Mucosa of descending colon (tissue), 3 donors: ENCODE data around the gene NAA38. TPM values are rescaled to one million over a fixed set of nuclear protein-coding genes. Genes with fewer than 3 reads are reported as not detected.
A peak's percentile ranks its signal among the peaks of the same experiment; 100 is the strongest.
"Not testable (repeated sequence)": the region's sequence is repeated elsewhere in the genome, so short reads cannot be mapped to it uniquely, and the experiment has no call there.

Experiments
- ATAC-seq: fragments of 200-7000 bp; cut with Tn5 transposase; one replicate; pipeline ENCODE4 v1.9.1; 2020; ENCODE audit warnings: mild to moderate bottlenecking, moderate library complexity
- DNase-seq, 3 donors: peaks; one replicate each; pipeline ENCODE4 v3.0.0-alpha.2; 2020
- H3K36me3 ChIP-seq: fragments of 200-600 bp; one replicate; pipeline ENCODE4 v1.8.0; 2021; ENCODE audit warnings: low read depth, mild to moderate bottlenecking
- H3K4me1 ChIP-seq: fragments of 200-600 bp; one replicate; pipeline ENCODE4 v1.8.0; 2021; ENCODE audit warnings: low read depth, mild to moderate bottlenecking
- H3K4me3 ChIP-seq: fragments of 200-600 bp; one replicate; pipeline ENCODE4 v1.8.0; 2021; ENCODE audit warnings: mild to moderate bottlenecking
- H3K9me3 ChIP-seq: fragments of 200-600 bp; one replicate; pipeline ENCODE4 v1.8.0; 2021; ENCODE audit warnings: mild to moderate bottlenecking
- CTCF ChIP-seq: fragments of 200-600 bp; IDR thresholded peaks from one replicate; pipeline ENCODE4 v1.8.0; 2022; ENCODE audit warnings: antibody characterized with exemption, mild to moderate bottlenecking
- intact Hi-C, 2 donors: fragments of 100-400 bp; cut with DNase I in 1 of 2; cut with micrococcal nuclease in 1 of 2; formaldehyde crosslinking; loops; one replicate each; pipeline versions ENCODE4 v1.11.0 to v1.11.1; 2022; cut with DNase I, micrococcal nuclease
- total RNA-seq, 3 donors: library from RNA; stranded (reverse); fragmentation: NEBNext Ultra II Directional in 2 of 3; extraction: Animal tissue kit (Norgen Biotek cat#: 25700) in 2 of 3; gene quantifications; one replicate each; pipeline versions ENCODE4 v1.2.1 to v1.2.4, GENCODE V29; 2021 to 2023
- donor health status: DM: no; HTN: no; CAD: no; lungs with moderate emphysema.
- donor health status: DM: no; HTN: no; CAD: no.
- donor health status: DM: no; HTN: yes; CAD: no.

Gene NAA38
- total RNA-seq, 3 donors from 2014 or later = 51.2 to 73.5 (median 58.2) TPM

GRCh38 chr17:7864995-7865650, 7.8 kb upstream of the NAA38 start:
- H3K4me3 ChIP-seq = no peak overlapping the region
- intact Hi-C loops = loop anchor here (5.0 kb wide), 2 partner anchors 32 to 122 kb away; no protein-coding TSS in a partner anchor
- ATAC-seq (no peak), DNase-seq (no peak)
- no peak for TF ChIP-seq CTCF
- no peaks in the 10 kb centered on the region for H3K9me3 ChIP-seq
- H3K4me1 ChIP-seq = peaks cover 8% of the 10 kb centered on the region
- no peaks in the 10 kb centered on the region for H3K36me3 ChIP-seq

GRCh38 chr17:7864384-7864783, 7.0 kb upstream of the NAA38 start:
- not testable (repeated sequence) for H3K4me3 ChIP-seq, H3K4me1 ChIP-seq, ATAC-seq, DNase-seq, H3K36me3 ChIP-seq, H3K9me3 ChIP-seq
- intact Hi-C loops = loop anchor here (5.0 kb wide), 2 partner anchors 33 to 123 kb away; no protein-coding TSS in a partner anchor

- intact Hi-C loops = loop anchor here (5.0 kb wide), 2 partner anchors 34 to 124 kb away; no protein-coding TSS in a partner anchor
- no peak for ATAC-seq
- DNase-seq = peak in 1 of 3 donors; percentile 76
- H3K4me3 ChIP-seq = no peak overlapping the region
- no peaks in the 10 kb centered on the region for H3K9me3 ChIP-seq
- H3K4me1 ChIP-seq = peaks cover 24% of the 10 kb centered on the region
- peaks cover under 1% of the 10 kb centered on the region for H3K36me3 ChIP-seq
- TF ChIP-seq CTCF = peak; percentile 39
Observed at GRCh38 chr17:7862692-7863437, 5.5 kb upstream of the NAA38 start.

GRCh38 chr17:7859028-7859427, 1.7 kb upstream of the NAA38 start:
- no peaks in the 10 kb centered on the region for H3K9me3 ChIP-seq
- peaks cover 39% of the 10 kb centered on the region for H3K4me1 ChIP-seq
- intact Hi-C loops = no loop called here
- ATAC-seq (no peak), DNase-seq (no peak)
- no peak for TF ChIP-seq CTCF
- H3K4me3 ChIP-seq = no peak overlapping the region
- H3K36me3 ChIP-seq = peaks cover 8% of the 10 kb centered on the region

GRCh38 chr17:7858522-7858810, 1.1 kb upstream of the NAA38 start:
- TF ChIP-seq CTCF = peak; percentile 23
- Histone ChIP-seq H3K4me1 (peaks cover 39% of the 10 kb centered on the region), H3K36me3 (peaks cover 8% of the 10 kb centered on the region), H3K9me3 (no peaks in the 10 kb centered on the region), H3K4me3 (peak overlapping the region; percentile 42)
- DNase-seq (peak; percentile 63 to 71 (median 66)), ATAC-seq (peak; percentile 15)
- intact Hi-C loops = no loop called here
